ENCODE measurements around the gene CDK16. TPM values are rescaled to one million over a fixed set of nuclear protein-coding genes. Genes with fewer than 3 reads are reported as not detected.

Gene CDK16
- total RNA-seq, 4 donors from 2014 or later, result 105 to 181 (median 151) TPM

GRCh38 chrX:47229427-47229826 lies 10.9 kb downstream of the CDK16 start:
- 95% methylated on average over 5 of the region's 6 CpGs; no CpG with 5 or more reads in 1 of the 2 donors for WGBS, 2 donors (ENCODE audit: low coverage in 1 of 2)
- H3K36me3 ChIP-seq, result peaks cover 0 to 7% (median 0%) of the 10 kb centered on the region in 4 donors

DNA sequence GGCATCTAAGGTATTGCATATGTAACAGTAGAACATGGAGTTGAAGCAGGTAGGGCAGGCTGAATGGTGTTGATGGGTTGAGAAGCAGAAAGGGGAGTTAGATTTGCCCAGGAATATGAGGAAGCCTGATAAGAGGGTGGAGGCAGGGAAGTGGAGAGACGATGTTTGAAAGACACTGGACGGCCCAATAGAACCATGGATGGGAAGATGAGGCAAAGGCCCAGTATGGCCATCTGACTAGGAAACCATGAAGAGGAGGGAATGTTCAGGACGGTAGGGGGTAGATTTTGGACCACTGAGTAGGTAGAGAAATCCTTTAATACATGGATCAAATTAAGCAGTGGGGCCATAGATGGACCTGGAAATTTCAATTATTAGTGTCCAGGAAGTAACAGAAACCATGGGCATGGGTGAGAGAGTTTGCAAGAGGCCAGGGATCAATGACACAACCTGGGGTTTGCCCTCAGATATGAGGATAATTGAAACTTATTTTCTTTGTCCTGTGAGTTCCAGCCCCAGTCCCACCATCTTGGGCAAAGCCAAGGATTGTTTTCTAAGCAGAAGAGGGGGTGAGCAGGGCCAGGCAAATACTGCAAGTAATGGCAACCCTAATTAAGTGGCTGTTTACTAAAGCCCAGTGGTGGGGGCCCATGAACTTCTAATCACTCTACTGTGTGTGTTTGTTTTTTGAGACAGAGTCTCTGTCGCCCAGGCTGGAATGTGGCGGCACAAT lies 11.8 kb downstream of the CDK16 start:
- in situ Hi-C loops (cut with MboI; ENCODE audit: low pct_ligation_motif_present in 1 of 4, low pct_unique_long_range_greater_than_20kb in 1 of 4, low sequenced_read_pairs in 3 of 4), result no loop called here
- TF ChIP-seq, protein P1, sequence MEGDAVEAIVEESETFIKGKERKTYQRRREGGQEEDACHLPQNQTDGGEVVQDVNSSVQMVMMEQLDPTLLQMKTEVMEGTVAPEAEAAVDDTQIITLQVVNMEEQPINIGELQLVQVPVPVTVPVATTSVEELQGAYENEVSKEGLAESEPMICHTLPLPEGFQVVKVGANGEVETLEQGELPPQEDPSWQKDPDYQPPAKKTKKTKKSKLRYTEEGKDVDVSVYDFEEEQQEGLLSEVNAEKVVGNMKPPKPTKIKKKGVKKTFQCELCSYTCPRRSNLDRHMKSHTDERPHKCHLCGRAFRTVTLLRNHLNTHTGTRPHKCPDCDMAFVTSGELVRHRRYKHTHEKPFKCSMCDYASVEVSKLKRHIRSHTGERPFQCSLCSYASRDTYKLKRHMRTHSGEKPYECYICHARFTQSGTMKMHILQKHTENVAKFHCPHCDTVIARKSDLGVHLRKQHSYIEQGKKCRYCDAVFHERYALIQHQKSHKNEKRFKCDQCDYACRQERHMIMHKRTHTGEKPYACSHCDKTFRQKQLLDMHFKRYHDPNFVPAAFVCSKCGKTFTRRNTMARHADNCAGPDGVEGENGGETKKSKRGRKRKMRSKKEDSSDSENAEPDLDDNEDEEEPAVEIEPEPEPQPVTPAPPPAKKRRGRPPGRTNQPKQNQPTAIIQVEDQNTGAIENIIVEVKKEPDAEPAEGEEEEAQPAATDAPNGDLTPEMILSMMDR (IDR thresholded peaks at IDR 0.05), result no peak
- TF ChIP-seq POLR2A (IDR thresholded peaks at IDR 0.05) (no peak), POLR2AphosphoS5 (IDR thresholded peaks at IDR 0.05) (no peak), EP300 (IDR thresholded peaks at IDR 0.05; ENCODE audit: low read depth) (no peak)
- H3K4me3 ChIP-seq, result no peak overlapping the region
- intact Hi-C loops (cut with DNase I; ENCODE audit: low total_unique reads), result no loop called here
- no peak overlapping the region for H3K27ac ChIP-seq
- peaks cover 0 to 6% (median 4%) of the 10 kb centered on the region in 4 donors for H3K4me1 ChIP-seq
- H3K36me3 ChIP-seq, result peaks cover 0 to 7% (median 0%) of the 10 kb centered on the region in 4 donors
- no peaks in the 10 kb centered on the region for H3K27me3 ChIP-seq
- no peak for DNase-seq
- 80 to 93% methylated on average over 1 to 5 of the region's 5 CpGs for WGBS, 2 donors (ENCODE audit: low coverage in 1 of 2)
- no peaks in the 10 kb centered on the region for H3K9me3 ChIP-seq

More at GRCh38 chrX:47229427-47229826, 10.9 kb downstream of the CDK16 start:
- no peak overlapping the region for H3K27ac ChIP-seq
- no peak overlapping the region for H3K4me3 ChIP-seq
- DNase-seq, result no peak
- no peaks in the 10 kb centered on the region for H3K9me3 ChIP-seq
- TF ChIP-seq POLR2A (IDR thresholded peaks at IDR 0.05), result no peak
- TF ChIP-seq, protein P1 (IDR thresholded peaks at IDR 0.05), result no peak
- in situ Hi-C loops (cut with MboI; ENCODE audit: low pct_ligation_motif_present in 1 of 4, low pct_unique_long_range_greater_than_20kb in 1 of 4, low sequenced_read_pairs in 3 of 4) (no loop called here), intact Hi-C loops (cut with DNase I; ENCODE audit: low total_unique reads) (no loop called here)
- no peaks in the 10 kb centered on the region for H3K27me3 ChIP-seq
- H3K4me1 ChIP-seq, result peaks cover 0 to 6% (median 4%) of the 10 kb centered on the region in 4 donors

DNA sequence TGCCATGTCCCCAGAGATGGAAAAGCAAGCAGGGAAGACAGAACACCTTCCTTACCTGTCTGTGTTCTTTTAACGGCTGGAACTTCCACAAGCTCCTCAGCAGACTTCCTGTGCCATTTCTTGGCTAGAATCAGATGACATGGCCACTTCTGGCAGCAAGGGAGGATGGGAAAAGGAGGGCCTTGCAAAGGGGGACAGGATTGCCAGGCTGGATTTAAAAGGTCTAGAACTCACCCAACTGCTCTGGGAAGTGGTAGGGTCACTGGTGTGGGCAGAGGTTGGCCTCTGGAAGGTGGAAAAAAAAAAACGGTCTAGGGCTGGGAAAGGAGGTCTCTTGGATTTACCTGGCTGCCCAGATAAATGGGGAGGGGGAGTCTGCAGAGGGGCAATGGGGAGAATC lies 12.7 kb downstream of the CDK16 start:
- Histone ChIP-seq H3K27ac (no peak overlapping the region), H3K4me1 (peaks cover 0 to 6% (median 4%) of the 10 kb centered on the region in 4 donors), H3K4me3 (no peak overlapping the region), H3K36me3 (peaks cover 0 to 7% (median 0%) of the 10 kb centered on the region in 4 donors), H3K27me3 (no peaks in the 10 kb centered on the region), H3K9me3 (no peaks in the 10 kb centered on the region)
- no peak for DNase-seq
- WGBS, 2 donors (ENCODE audit: low coverage in 1 of 2), result 64 to 100% methylated on average over 1 to 2 of the region's 2 CpGs
- in situ Hi-C loops (cut with MboI; ENCODE audit: low pct_ligation_motif_present in 1 of 4, low pct_unique_long_range_greater_than_20kb in 1 of 4, low sequenced_read_pairs in 3 of 4) (no loop called here), intact Hi-C loops (cut with DNase I; ENCODE audit: low total_unique reads) (no loop called here)
- TF ChIP-seq POLR2A (IDR thresholded peaks at IDR 0.05) (no peak), EP300 (IDR thresholded peaks at IDR 0.05; ENCODE audit: low read depth) (no peak), POLR2AphosphoS5 (IDR thresholded peaks at IDR 0.05) (no peak)
- TF ChIP-seq, protein P1 (IDR thresholded peaks at IDR 0.05), result no peak

- no peaks in the 10 kb centered on the region for H3K36me3 ChIP-seq
- DNase-seq, result no peak
- no peaks in the 10 kb centered on the region for H3K27me3 ChIP-seq
- in situ Hi-C loops (cut with MboI; ENCODE audit: low pct_ligation_motif_present in 1 of 4, low pct_unique_long_range_greater_than_20kb in 1 of 4, low sequenced_read_pairs in 3 of 4) (no loop called here), intact Hi-C loops (cut with DNase I; ENCODE audit: low total_unique reads) (no loop called here)
- H3K4me1 ChIP-seq, result peaks cover 0 to 6% (median 4%) of the 10 kb centered on the region in 4 donors
- TF ChIP-seq EP300 (IDR thresholded peaks at IDR 0.05; ENCODE audit: low read depth) (no peak), POLR2AphosphoS5 (IDR thresholded peaks at IDR 0.05) (no peak), POLR2A (IDR thresholded peaks at IDR 0.05) (no peak)
- TF ChIP-seq, protein P1 (IDR thresholded peaks at IDR 0.05), result no peak
- no peaks in the 10 kb centered on the region for H3K9me3 ChIP-seq
- peak overlapping the region; percentile 94 to 99 (median 97) for H3K27ac ChIP-seq
- H3K4me3 ChIP-seq, result peak overlapping the region; percentile 56 to 83 (median 70)
- WGBS, 2 donors (ENCODE audit: low coverage in 1 of 2), result 76% methylated on average over 8 of the region's 8 CpGs; no CpG with 5 or more reads in 1 of the 2 donors
Observed at GRCh38 chrX:47232197-47232802, 13.8 kb downstream of the CDK16 start.

Data from transverse colon (tissue), 4 donors.